Ovary (tissue), 3 donors: Measurements from ENCODE around the gene LGALS9B.
"Not testable (repeated sequence)": the region's sequence is repeated elsewhere in the genome, so short reads cannot be mapped to it uniquely, and the experiment has no call there.

Experiments
- EP300 ChIP-seq: sonication (generic); formaldehyde crosslinking; IDR thresholded peaks from one replicate; pipeline ENCODE4 v1.6.1; 2017; ENCODE audit warnings: antibody characterized with exemption
- POLR2A ChIP-seq: fragments of 450-650 bp; IDR thresholded peaks from one replicate; pipeline ENCODE4 v1.6.1; 2017; ENCODE audit warnings: antibody characterized with exemption, mild to moderate bottlenecking, moderate library complexity
- TF ChIP-seq, protein P1 (sequence below), 3 donors: fragments of 450-650 bp in 2 of 3; fragments of 200-600 bp in 1 of 3; IDR thresholded peaks; one replicate each; pipeline versions ENCODE4 v1.5.1 to v1.8.0; 2016 to 2022; ENCODE audit warnings: antibody characterized with exemption in 3 of 3, mild to moderate bottlenecking in 1 of 3
- donor health status: DM: no; HTN: no; CAD: no.

DNA sequence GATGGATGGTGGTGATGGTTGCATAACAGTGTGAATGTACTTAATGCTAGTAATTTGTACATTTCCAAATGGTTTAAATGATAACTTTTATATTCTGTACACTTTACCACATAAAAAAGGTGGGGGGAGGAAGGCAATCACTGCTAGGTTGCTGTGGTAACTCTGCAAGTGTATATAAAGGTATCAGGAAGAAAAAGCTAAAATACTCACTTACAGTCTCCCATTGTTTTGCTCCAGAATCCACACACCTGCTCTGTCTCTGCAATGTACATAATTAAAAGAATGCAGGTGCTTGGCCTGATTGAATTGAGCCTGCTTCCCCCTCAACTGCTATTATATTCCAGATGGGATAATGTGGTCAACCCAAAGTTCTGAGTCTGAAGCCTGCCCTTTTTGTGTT, 6.7 kb upstream of the LGALS9B start:
- TF ChIP-seq, protein P1, sequence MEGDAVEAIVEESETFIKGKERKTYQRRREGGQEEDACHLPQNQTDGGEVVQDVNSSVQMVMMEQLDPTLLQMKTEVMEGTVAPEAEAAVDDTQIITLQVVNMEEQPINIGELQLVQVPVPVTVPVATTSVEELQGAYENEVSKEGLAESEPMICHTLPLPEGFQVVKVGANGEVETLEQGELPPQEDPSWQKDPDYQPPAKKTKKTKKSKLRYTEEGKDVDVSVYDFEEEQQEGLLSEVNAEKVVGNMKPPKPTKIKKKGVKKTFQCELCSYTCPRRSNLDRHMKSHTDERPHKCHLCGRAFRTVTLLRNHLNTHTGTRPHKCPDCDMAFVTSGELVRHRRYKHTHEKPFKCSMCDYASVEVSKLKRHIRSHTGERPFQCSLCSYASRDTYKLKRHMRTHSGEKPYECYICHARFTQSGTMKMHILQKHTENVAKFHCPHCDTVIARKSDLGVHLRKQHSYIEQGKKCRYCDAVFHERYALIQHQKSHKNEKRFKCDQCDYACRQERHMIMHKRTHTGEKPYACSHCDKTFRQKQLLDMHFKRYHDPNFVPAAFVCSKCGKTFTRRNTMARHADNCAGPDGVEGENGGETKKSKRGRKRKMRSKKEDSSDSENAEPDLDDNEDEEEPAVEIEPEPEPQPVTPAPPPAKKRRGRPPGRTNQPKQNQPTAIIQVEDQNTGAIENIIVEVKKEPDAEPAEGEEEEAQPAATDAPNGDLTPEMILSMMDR (IDR thresholded peaks at IDR 0.05): not testable (repeated sequence)
- not testable (repeated sequence) for TF ChIP-seq POLR2A, EP300
